OCI-M1 (cell line): Measurements from ENCODE around the gene KLRF2.
A peak's percentile ranks its signal among the peaks of the same experiment; 100 is the strongest.

Experiments used
- DNase-seq: peaks from one replicate; lab custom pipeline; 2025; lab: John Stamatoyannopoulos, UW

KLRF2 gene

DNA sequence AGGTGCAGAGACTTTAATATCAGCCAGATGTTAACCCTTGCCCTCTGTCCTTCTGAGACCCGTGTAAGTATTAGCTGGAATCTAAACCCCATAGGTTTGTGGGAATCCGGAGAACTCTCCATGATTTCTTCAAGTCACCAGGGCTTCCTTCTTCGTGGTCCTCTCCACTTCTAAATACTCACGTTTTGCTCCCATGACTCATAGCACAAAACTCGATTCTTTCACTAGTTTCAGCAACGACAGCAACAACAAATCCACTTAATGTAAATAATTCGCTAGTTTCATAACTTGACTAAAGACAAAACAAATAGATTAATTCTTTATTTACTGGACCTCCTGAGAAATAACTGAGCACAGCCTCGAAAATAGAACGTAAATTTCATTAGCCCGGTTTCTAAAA lies 55.3 kb downstream of the KLRF2 start:
- no peak for DNase-seq

DNA sequence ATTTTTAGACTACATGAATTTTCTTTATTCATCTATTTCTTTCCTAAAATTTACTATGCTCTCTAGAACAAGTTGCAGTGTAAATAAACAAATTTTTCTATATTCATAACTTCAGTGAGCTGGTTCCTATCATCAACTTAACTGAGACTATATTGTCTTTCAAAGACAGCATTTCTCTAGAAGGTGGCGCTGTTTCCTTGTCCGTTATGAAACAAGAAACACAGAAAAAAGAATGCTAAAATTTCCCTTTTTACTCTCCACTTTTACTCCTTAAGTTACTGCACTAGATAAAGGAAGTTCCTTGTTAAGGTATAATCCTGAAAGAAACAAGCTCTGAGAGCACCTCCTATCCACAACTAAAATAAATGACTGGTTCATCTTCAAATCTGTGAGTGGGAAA lies 59.1 kb downstream of the KLRF2 start:
- peak; percentile 83 for DNase-seq

DNA sequence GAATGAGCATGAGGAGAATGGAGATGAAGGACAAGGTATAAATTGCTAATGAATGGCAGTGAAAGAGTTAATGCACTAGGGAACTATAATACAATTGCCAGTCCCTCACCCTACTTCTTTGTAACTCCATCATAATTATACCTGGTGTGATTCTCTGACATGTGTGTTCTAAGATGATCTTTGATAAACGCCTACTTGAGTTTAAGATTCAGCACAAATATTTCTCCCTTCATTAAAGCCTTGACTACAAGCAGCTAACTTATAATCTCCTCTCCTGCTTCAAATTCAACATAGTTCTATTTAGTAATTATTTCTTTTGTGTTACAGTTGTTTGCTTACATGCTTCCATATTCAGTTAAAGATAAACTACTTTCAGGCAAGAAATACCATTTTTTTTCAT lies 60.5 kb downstream of the KLRF2 start:
- DNase-seq, result no peak

DNA sequence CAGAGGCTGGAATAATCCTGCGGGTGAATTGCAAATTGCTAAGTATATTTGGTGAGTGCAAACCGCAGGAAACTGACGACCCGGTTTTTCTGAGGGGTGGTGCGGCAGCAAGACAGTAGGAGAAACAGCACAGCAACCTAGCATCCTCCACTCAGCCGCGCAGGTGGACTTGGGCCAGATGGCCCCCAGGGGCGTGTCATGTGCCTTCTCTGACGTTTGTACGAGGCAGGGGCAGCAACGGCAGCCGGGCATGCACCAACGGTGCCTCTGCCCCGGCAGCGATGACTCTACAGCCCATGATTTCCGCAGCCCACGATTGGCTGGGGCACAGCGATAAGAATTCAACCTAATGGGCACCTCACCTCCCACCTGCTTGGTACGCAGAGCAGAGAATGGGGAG lies 62.0 kb downstream of the KLRF2 start:
- no peak for DNase-seq

- no peak for DNase-seq
These were observed 63.1 kb downstream of the KLRF2 start for GRCh38 chr12:9944391-9944790.
